NOMO-1 treated with dmso at 0.1 percent for 144 hours (cell line): ENCODE measurements around the gene TSPAN6.

ENCODE experiments used
- DNase-seq: peaks from one replicate; lab custom pipeline; 2025; ENCODE audit not compliant: unreplicated experiment; lab: John Stamatoyannopoulos, UW

The TSPAN6 gene

DNA sequence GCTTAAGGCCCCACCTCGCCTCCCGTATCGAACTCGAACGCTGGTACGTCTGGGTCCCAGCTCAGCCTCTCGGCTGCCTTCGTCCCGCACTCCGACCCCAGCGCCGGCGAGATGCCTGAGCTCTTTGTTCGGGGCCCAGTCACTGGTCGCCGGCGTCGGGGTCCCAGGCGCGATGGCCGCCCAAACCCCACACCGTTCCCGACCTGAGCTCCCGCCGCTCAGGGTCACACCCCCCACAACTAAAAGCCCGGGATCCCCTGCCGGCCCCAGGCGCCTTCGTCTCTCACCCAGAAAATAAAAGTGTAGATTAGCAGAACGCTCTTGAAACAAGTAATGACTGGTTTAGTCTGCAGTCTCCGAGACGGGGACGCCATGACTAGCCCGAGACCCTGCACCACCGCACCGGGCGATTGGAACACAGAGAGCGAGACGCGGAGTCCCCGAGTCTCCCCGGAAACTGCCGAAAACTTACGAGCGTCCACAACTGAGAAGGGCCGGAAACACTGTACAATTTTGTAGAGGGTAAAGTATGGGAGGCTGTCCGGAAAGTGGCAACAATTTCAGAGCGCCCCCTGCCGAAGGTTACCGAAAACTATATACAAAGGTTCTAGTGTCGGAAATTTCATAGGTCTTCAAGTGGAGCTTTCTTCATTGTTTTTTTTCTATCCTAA is at the start of gene TSPAN6:
TSS of gene TSPAN6 (minus strand) at position 486 of the 671 bp plus-strand sequence. CDS start at position 374, 112 bp downstream.
- no peak for DNase-seq

GRCh38 chrX:100685997-100686305 is 49.3 kb upstream of the TSPAN6 start:
- no peak for DNase-seq

GRCh38 chrX:100685284-100685996 is 48.8 kb upstream of the TSPAN6 start:
- peak; percentile 21 for DNase-seq

DNA sequence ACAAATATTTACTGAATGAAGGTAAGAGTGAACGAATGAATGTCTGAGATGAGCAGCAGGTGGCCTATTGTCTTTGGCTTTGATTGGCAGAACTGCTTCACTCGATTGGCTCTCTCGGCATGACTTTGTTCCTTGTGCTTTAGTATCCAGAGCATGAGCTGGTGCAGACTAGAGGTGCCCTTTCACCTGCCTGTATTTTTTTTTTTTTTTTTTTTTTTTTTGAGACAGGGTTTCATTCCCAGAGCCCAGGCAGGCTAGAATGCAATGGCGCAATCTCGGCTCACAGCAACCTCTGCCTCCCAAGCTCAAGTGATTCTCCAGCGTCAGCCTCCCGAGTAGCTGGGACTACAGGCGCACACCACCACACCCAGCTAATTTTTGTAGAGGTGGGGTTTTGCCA is 46.3 kb upstream of the TSPAN6 start:
- no peak for DNase-seq

DNA sequence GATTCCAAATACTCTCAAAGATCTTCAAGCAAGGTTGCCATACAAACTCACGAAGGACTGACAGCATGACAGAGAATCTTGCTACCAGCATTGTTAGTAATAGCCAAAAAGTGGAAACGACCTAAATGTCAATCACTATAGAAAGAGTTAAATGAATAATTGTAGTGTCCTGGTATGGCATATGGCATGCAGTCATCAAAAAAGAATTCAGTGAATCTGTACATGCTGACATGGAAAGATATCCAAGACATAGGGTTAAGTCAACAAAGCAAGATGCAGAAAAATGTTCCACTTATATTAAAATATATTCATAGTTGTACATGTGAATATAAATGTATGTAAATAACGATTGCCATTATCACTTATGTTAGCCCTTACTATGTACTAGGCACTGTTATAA is 45.0 kb upstream of the TSPAN6 start:
- no peak for DNase-seq

GRCh38 chrX:100680756-100681155 is 44.1 kb upstream of the TSPAN6 start:
- no peak for DNase-seq

- DNase-seq: no peak
Measured at GRCh38 chrX:100677611-100678181, 41.1 kb upstream of the TSPAN6 start.

- DNase-seq: peak; percentile 60
Measured at GRCh38 chrX:100674705-100675104, 38.1 kb upstream of the TSPAN6 start.

DNA sequence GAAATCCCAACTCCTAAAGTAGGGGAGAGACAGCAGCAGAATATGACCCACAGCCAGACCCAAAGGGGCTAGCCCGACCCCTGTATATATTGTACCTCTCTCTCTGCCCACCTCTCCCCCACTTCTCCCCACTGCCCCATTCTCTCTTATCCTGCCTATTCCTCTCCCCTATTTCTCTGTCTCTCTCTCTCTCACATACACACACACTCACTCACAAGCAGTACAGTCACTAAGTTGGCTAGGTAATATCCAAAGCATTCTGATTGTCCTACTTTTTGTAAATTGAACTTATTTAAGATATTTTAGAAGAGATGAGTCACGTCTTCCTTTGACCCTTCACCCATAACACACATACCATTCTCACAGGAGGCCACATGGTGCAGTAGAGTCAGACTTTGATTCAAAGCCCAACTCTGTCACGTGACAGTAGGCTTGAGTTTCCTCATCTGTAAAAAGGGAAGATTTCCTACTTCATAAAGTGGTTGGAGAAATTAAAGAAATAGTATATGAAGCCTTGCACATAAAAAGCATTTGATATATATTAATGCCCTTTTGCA is 36.9 kb upstream of the TSPAN6 start:
- no peak for DNase-seq

GRCh38 chrX:100672966-100673365 is 36.4 kb upstream of the TSPAN6 start:
- DNase-seq: no peak

- DNase-seq: no peak
Measured at GRCh38 chrX:100663642-100664041, 27.0 kb upstream of the TSPAN6 start.

DNA sequence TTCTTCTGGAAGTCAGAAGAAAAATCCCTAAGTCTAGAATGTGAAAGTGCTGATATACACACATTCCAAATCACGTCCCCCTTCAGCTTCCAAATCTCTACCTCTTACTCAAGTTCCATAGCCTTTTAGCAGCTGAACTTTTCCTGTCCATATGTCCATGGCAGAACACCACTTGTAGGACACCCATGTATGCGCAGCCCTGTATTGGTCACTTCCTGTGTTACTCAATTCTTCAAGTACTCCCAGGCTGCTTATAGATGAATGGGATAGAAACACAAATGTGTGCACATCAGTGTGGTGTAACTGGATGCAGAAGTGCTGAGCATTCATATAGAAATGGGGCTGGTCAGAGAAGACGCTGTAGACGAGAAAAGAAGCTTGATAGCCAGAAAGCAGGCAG is 26.2 kb upstream of the TSPAN6 start:
- no peak for DNase-seq

DNA sequence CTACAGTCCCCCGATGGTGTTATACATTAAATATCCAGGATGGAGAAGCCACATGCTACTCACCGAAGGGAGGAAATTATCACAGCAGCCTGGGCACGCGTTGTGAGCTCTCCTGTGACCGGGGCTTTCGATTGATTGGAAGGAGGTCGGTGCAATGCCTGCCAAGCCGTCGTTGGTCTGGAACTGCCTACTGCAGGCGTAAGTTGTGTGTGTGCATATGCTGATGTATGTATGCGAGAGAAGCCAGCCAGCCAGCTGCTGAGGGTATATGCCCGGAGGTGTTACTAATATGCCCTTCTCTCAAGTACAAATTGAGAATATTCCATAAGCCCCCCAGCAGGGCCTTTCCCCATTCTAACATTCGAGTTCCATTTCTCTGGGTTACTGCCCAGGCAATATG is 25.6 kb upstream of the TSPAN6 start:
- no peak for DNase-seq

DNA sequence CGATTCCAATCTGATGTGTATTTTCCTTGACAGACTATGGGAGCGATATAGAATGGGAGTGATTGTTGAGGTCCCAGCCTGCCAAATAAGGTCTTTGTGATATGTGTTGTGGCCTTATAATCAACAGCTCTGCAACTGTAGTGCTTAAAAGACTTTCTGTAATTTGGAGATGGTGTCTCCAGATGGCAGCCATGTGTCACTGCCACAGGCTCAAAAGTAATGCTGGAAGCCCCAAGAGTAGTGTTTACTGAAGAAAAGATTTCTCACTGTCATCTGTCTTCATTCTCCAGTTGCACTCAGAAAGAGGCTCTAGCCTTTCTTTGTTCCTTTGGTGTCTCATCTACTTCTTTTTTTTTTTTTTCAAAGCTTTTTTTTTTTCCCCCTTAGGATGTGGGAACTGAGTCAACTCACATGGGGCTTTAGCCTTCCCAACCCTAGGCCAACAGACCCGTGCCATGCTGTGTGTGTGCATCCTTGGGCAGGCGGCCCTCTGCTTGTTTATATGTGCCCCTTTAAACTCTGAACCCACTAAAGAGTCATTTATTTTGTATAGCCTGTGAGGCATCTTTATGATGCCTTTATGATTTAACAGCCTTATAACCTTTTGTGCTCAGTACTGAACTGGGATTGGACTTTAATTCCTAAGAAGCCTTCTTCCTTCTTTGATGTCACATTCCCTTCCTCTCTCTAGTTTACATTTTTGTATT is 23.0 kb upstream of the TSPAN6 start:
- DNase-seq: no peak

- DNase-seq: no peak
Measured at GRCh38 chrX:100658941-100659381, 22.4 kb upstream of the TSPAN6 start.

- no peak for DNase-seq
Measured at GRCh38 chrX:100654261-100654660, 17.7 kb upstream of the TSPAN6 start.

DNA sequence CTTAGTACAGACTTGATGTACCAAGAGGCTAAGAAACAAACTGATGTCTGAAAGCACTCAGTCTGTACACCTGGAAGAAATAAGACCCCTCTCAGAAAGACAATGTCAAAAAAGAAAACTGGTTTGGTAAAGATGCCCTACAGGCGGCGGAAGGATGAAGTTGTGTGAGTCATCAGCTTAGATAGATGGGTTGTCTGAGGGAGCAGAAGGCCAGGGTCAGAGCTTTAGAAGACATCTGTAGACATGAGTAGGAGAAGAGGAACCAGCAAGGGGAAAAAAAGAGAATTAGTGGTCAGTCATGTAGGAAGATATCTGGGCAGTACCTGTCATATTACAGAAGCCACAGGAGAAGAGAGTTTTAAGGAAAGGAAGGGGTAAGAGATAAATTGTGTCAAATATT is 15.7 kb upstream of the TSPAN6 start:
- DNase-seq: no peak

DNA sequence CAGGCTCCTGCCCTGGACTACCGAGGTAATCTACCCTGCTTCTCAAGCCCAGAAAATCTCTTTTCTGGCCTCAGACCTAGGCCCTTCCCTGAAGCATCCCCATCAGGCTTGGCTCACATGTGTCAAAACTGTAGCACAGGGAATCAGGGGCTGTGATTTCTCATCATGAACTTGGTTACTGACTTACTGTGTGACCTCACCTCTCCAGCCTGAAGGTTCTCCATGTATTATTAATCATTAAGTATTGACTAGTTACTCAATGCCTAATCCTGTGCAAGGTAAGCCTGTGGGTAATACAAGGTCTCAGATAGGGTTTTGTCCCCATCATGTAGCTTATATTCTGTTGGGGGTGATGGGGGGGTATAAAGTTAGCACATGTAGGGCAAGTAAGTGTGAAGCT is 14.2 kb upstream of the TSPAN6 start:
- no peak for DNase-seq

DNA sequence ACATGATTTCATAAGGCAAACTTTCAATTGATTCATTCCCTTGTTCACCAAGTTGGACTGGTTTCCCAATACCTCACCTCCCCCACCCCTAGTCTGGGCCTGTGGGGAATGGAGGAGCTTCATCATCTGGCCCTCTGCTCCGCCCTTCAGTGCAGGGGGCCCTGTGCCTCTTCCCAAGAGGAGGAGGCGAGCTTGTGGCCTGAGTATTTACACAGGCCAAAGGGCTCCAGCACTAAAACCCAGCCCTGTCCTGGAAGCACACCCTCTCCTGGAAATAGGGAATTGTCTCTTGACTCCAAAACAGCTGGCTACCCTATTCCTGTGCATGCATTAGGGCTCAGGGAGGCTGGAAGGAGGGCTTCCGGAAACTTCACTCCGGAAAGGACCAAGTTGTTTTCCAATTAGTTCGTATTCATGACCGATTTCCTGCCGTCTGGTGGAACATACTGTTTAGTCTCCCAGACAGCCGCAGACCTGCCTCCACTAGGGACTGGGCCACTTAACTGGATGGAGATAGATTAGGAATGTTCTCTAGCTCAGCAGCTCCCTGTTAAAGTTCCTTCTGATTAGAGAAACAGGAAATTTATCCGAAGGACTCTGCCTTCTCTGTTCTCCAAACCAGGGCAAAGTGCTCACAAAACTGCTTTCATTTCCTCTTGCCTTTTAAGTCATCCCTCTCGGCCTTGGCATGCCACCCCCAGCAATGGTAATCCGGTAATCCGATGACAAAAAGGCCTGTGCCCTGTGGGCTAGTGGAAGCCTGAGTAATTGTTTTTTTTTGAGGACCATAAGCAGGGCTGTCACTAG is 13.1 kb upstream of the TSPAN6 start:
- no peak for DNase-seq

- no peak for DNase-seq
Measured at GRCh38 chrX:100648458-100649417, 12.1 kb upstream of the TSPAN6 start.
